HCT116 (cell line): Measurements from ENCODE around the gene ARFRP1. TPM values are rescaled to one million over a fixed set of nuclear protein-coding genes. Genes with fewer than 3 reads are reported as not detected.

Experiments
- ATAC-seq: fragments of 200-7000 bp; cut with Tn5 transposase; 2 replicates; pipeline ENCODE4 v1.9.1; 2020; ENCODE audit warnings: mild to moderate bottlenecking, moderate library complexity
- BruUV-seq: library from RNA; stranded (reverse); fragments of 400-500 nt; replicated peaks from 2 replicates; lab custom pipeline; 2021; lab: Mats Ljungman, UMichigan
- CTCF ChIA-PET: fragments of 300-600 bp; sonication (Branson Sonifier 250); formaldehyde crosslinking; loops from one replicate; lab custom pipeline; 2021; ENCODE audit warnings: antibody characterized with exemption; lab: Charles Lee
- POLR2A ChIA-PET: fragments of 300-600, 350-600 bp; sonication (Branson Sonifier 250); formaldehyde crosslinking; loops from one replicate; lab custom pipeline; 2021; ENCODE audit warnings: antibody characterized with exemption; lab: Charles Lee
- RAD21 ChIA-PET, 2 experiments: fragments of 300-600 bp; sonication (Branson Sonifier 250); formaldehyde crosslinking; loops; one replicate each; lab custom pipeline; 2023; ENCODE audit warnings: low total read pairs in 2 of 2; ENCODE audit not compliant: uncharacterized antibody in 2 of 2, unreplicated experiment in 2 of 2, low non-redundant PET in 1 of 2; lab: Charles Lee
- DNase-seq: peaks from one replicate; pipeline ENCODE4 v3.0.0-alpha.2; 2010; ENCODE audit warnings: low read depth, low spot score
- H2AFZ ChIP-seq: fragments of 200-600 bp; shearing (Covaris generic), sonication (generic); 2 replicates; pipeline ENCODE4 v1.6.1; 2017; ENCODE audit warnings: low read depth, mixed run types, mixed read lengths, antibody characterized with exemption, low read length; ENCODE audit not compliant: poor library complexity, severe bottlenecking
- H3K27ac ChIP-seq: 2 replicates; pipeline ENCODE4 v1.5.1; 2012; ENCODE audit warnings: low read depth, low read length
- H3K27me3 ChIP-seq: fragments of 200-600 bp; sonication (generic); 2 replicates; pipeline ENCODE4 v1.6.1; 2016; ENCODE audit warnings: mixed run types, low read length, mixed read lengths; ENCODE audit not compliant: insufficient read depth
- H3K36me3 ChIP-seq, 2 experiments: fragments of 200-500 bp in 1 of 2; fragments of 200-600 bp in 1 of 2; sonication (Bioruptor generic) in 1 of 2; sonication (generic) in 1 of 2; 2 replicates each; pipeline versions ENCODE4 v1.5.1 to v1.6.1; 2014 to 2016; ENCODE audit warnings: low read length in 2 of 2, inconsistent platforms in 1 of 2, mixed read lengths in 1 of 2, mixed run types in 1 of 2; ENCODE audit not compliant: insufficient read depth in 2 of 2, control insufficient read depth in 1 of 2
- H3K4me1 ChIP-seq, 2 experiments: fragments of 200-600 bp in 1 of 2; sonication (generic) in 1 of 2; 2 replicates each; pipeline versions ENCODE4 v1.5.1 to v1.6.1; 2012 to 2017; ENCODE audit warnings: low read length in 2 of 2, inconsistent platforms in 1 of 2, mild to moderate bottlenecking in 1 of 2, mixed read lengths in 1 of 2, mixed run types in 1 of 2, moderate library complexity in 1 of 2; ENCODE audit not compliant: insufficient read depth in 2 of 2, control insufficient read depth in 1 of 2
- H3K4me2 ChIP-seq: fragments of 200-600 bp; sonication (generic); 2 replicates; pipeline ENCODE4 v1.6.1; 2017; ENCODE audit warnings: mixed run types, low read length, mixed read lengths
- H3K4me3 ChIP-seq, 2 experiments: fragments of 200-600 bp in 1 of 2; sonication (generic) in 1 of 2; replicated peaks in 1 of 2; 2 replicates each; pipeline ENCODE4 v1.5.1; 2011 to 2016; ENCODE audit warnings: low read length in 2 of 2, control low read depth in 1 of 2, low read depth in 1 of 2, mild to moderate bottlenecking in 1 of 2, mixed read lengths in 1 of 2, mixed run types in 1 of 2
- H3K79me2 ChIP-seq: fragments of 200-600 bp; sonication (generic); 2 replicates; pipeline ENCODE4 v1.6.1; 2017; ENCODE audit warnings: mild to moderate bottlenecking, mixed run types, low read length, moderate library complexity, mixed read lengths; ENCODE audit not compliant: insufficient read depth
- H3K9ac ChIP-seq: fragments of 200-600 bp; sonication (generic); 2 replicates; pipeline ENCODE4 v1.6.1; 2016; ENCODE audit warnings: low read length, mixed read lengths
- H3K9me2 ChIP-seq: fragments of 200-600 bp; sonication (generic), shearing (Covaris generic); 2 replicates; pipeline ENCODE4 v1.6.1; 2017; ENCODE audit warnings: mixed run types, mild to moderate bottlenecking, moderate library complexity; ENCODE audit not compliant: insufficient read depth
- H3K9me3 ChIP-seq, 2 experiments: fragments of 200-500 bp in 1 of 2; fragments of 200-600 bp in 1 of 2; sonication (Bioruptor generic) in 1 of 2; sonication (generic) in 1 of 2; 2 replicates each; pipeline ENCODE4 v1.6.1; 2014 to 2017; ENCODE audit warnings: low read length in 2 of 2, mixed read lengths in 2 of 2, inconsistent platforms in 1 of 2, low read depth in 1 of 2, mild to moderate bottlenecking in 1 of 2, mixed run types in 1 of 2, moderate library complexity in 1 of 2; ENCODE audit not compliant: control insufficient read depth in 1 of 2, insufficient read depth in 1 of 2
- H4K20me1 ChIP-seq: fragments of 200-600 bp; sonication (generic), shearing (Covaris generic); 2 replicates; pipeline ENCODE4 v1.6.1; 2017; ENCODE audit warnings: mixed run types, mild to moderate bottlenecking, moderate library complexity; ENCODE audit not compliant: insufficient read depth
- FOSL1 ChIP-seq: IDR thresholded peaks from 2 replicates; pipeline ENCODE4 v1.6.1; 2012; ENCODE audit warnings: low read depth
- POLR2A ChIP-seq: IDR thresholded peaks from 2 replicates; pipeline ENCODE4 v1.7.0; 2011; ENCODE audit warnings: borderline replicate concordance; ENCODE audit not compliant: insufficient read depth, insufficient read length; ENCODE audit errors: extremely low read depth
- intact Hi-C: fragments of 100-400 bp; cut with micrococcal nuclease; formaldehyde crosslinking; loops from 2 replicates; pipeline ENCODE4 v1.10.0; 2022
- total RNA-seq: library from RNA; stranded (reverse); gene quantifications from one replicate; pipeline ENCODE4 v1.2.1, GENCODE V29; 2021; ENCODE audit not compliant: unreplicated experiment

ARFRP1 gene
- total RNA-seq, 1 experiment from 2014 or later, result 53.7 TPM

DNA sequence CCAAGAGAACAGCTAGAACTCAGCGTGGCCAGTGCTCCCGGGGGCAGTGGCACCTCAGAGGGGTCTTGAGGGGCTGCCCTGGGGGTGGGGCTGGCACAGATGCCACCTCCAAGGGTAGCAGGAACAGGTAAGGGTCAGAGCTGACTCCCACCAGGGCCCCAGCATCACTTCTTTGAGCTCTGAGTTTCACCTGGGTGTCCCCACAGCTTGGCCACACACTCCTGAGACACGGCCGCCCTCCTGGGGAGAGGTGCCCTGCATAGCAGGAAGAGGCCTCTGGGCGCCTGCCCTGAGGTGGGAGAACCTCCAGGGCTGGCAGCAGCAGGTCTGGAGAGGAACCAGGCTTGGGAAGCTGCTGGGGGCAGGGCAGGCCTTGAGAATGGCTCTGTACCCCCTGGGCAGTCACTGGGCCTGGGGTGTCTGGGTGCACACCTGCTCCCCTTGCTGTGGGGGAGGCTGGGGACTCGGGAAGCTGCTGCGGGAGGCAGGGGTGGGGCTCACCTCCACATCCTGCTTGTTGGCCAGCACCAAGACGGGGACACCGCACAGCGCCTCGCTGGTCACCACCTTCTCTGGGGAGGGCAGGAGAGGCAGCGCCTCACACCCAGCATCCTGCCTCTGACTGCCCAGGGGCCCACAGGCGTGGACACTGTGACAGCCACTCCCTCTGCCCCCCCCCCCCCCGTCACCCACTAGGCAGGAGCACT lies 6.3 kb downstream of the ARFRP1 start:
- Histone ChIP-seq H3K9me2 (no peaks in the 10 kb centered on the region), H3K9ac (peak overlapping the region; percentile 71; the same call in 1 of the 2 replicates), H3K4me2 (peak overlapping the region; percentile 19; the same call in 1 of the 2 replicates), H3K27me3 (no peaks in the 10 kb centered on the region), H3K9me3 (no peaks in the 10 kb centered on the region), H2AFZ (no peak overlapping the region), H3K4me1 (peaks cover 36 to 72% of the 10 kb centered on the region in 2 experiments), H4K20me1 (no peaks in the 10 kb centered on the region), H3K79me2 (peaks cover 29% of the 10 kb centered on the region), H3K4me3 (no peak overlapping the region)
- POLR2A ChIA-PET, result interaction anchor here (0.6 to 1.3 kb wide), 3 partner anchors 19 to 164 kb away, joined by 3 read pairs; partner anchors contain the start of gene PTK6
- intact Hi-C loops, result loop anchor here (10.0 kb wide), 1 partner anchor 353 kb away; no protein-coding TSS in a partner anchor
- no peak for DNase-seq
- no peak for ATAC-seq
- no TSS peak for BruUV-seq
- TF ChIP-seq FOSL1, result no peak
- peak; percentile 4 for TF ChIP-seq POLR2A
- TF ChIP-seq, all 23 proteins: peak for 1
- H3K36me3 ChIP-seq, result peaks cover 7 to 25% of the 10 kb centered on the region in 2 experiments; a peak in 3 of 4 replicates
- ChIA-PET CTCF (no interaction called here), RAD21 (interaction anchor here in 1 of 2 experiments (0.6 kb wide), 1 partner anchor 163 kb away, joined by 8 read pairs; no protein-coding TSS in a partner anchor)
- peak overlapping the region; percentile 91; the same call in 1 of the 2 replicates for H3K27ac ChIP-seq

DNA sequence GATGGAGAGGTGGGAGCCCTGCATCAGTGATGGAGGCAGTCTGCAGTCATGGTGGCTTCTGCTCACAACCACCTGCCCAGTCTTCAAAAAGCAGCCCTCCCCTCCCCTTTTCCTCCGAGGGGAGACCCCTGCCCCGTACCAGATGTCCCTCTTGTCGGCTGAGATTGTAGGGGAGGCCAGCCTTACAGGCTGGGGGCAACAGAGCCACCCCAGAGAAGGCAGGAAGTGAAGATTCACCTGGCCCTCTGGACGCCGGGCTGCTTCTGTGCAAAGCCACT lies 6.8 kb downstream of the ARFRP1 start:
- Histone ChIP-seq H3K4me2 (peak overlapping the region; percentile 19; the same call in 1 of the 2 replicates), H3K27ac (peak overlapping the region; percentile 91; the same call in 1 of the 2 replicates), H3K79me2 (peaks cover 24% of the 10 kb centered on the region), H3K9ac (peak overlapping the region; percentile 71; the same call in 1 of the 2 replicates), H3K36me3 (peaks cover 4 to 20% of the 10 kb centered on the region in 2 experiments; a peak in 3 of 4 replicates), H3K9me3 (no peaks in the 10 kb centered on the region), H3K4me1 (peaks cover 34 to 72% of the 10 kb centered on the region in 2 experiments), H3K9me2 (no peaks in the 10 kb centered on the region), H3K27me3 (no peaks in the 10 kb centered on the region), H3K4me3 (no peak overlapping the region), H2AFZ (no peak overlapping the region), H4K20me1 (no peaks in the 10 kb centered on the region)
- ChIA-PET RAD21 (no interaction called here), POLR2A (interaction anchor here (0.6 to 1.0 kb wide), 2 partner anchors 18 to 19 kb away, joined by 3 read pairs; no protein-coding TSS in a partner anchor), CTCF (no interaction called here)
- no TSS peak for BruUV-seq
- ATAC-seq, result no peak
- intact Hi-C loops, result loop anchor here (10.0 kb wide), 1 partner anchor 354 kb away; no protein-coding TSS in a partner anchor
- DNase-seq, result no peak
- TF ChIP-seq POLR2A, result no peak
